ENCODE data around the gene CIDEA. TPM values are rescaled to one million over a fixed set of nuclear protein-coding genes. Genes with fewer than 3 reads are reported as not detected.

The CIDEA gene
- total and polyA plus RNA-seq, 9 of the 15 experiments (the other 6 are each of a cell fraction or from before 2014, with no cell fraction given) = not detected

DNA sequence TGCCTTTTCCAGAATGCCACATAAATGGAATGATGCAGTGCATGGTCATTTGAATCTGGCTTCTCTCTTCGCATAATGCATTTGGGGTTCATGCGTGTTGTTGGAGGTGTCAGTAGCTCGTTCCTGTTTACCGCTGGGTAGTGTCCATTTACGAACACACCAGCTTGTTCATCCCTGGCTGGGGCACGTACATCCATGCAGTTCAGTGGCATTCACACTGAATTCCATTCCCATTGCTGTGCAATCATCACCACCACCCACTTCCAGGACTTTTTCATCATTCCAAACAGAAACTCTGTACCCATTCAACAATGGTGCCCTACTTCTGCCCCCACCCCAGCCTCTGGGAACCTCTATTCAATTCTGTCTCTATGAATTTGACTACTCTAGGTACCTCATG lies 14.7 kb upstream of the CIDEA start (continued):
- TF ChIP-seq, protein P1, sequence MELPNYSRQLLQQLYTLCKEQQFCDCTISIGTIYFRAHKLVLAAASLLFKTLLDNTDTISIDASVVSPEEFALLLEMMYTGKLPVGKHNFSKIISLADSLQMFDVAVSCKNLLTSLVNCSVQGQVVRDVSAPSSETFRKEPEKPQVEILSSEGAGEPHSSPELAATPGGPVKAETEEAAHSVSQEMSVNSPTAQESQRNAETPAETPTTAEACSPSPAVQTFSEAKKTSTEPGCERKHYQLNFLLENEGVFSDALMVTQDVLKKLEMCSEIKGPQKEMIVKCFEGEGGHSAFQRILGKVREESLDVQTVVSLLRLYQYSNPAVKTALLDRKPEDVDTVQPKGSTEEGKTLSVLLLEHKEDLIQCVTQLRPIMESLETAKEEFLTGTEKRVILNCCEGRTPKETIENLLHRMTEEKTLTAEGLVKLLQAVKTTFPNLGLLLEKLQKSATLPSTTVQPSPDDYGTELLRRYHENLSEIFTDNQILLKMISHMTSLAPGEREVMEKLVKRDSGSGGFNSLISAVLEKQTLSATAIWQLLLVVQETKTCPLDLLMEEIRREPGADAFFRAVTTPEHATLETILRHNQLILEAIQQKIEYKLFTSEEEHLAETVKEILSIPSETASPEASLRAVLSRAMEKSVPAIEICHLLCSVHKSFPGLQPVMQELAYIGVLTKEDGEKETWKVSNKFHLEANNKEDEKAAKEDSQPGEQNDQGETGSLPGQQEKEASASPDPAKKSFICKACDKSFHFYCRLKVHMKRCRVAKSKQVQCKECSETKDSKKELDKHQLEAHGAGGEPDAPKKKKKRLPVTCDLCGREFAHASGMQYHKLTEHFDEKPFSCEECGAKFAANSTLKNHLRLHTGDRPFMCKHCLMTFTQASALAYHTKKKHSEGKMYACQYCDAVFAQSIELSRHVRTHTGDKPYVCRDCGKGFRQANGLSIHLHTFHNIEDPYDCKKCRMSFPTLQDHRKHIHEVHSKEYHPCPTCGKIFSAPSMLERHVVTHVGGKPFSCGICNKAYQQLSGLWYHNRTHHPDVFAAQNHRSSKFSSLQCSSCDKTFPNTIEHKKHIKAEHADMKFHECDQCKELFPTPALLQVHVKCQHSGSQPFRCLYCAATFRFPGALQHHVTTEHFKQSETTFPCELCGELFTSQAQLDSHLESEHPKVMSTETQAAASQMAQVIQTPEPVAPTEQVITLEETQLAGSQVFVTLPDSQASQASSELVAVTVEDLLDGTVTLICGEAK (IDR thresholded peaks at IDR 0.05) = no peak
- TF ChIP-seq, protein P1 (CRISPR knock-in tag; IDR thresholded peaks at IDR 0.05) = no peak
- TF ChIP-seq, protein P2, sequence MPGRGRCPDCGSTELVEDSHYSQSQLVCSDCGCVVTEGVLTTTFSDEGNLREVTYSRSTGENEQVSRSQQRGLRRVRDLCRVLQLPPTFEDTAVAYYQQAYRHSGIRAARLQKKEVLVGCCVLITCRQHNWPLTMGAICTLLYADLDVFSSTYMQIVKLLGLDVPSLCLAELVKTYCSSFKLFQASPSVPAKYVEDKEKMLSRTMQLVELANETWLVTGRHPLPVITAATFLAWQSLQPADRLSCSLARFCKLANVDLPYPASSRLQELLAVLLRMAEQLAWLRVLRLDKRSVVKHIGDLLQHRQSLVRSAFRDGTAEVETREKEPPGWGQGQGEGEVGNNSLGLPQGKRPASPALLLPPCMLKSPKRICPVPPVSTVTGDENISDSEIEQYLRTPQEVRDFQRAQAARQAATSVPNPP (IDR thresholded peaks at IDR 0.05; ENCODE audit: borderline replicate concordance, insufficient read depth, insufficient read length) = no peak
- TF ChIP-seq NONO (IDR thresholded peaks at IDR 0.05; ENCODE audit: low read depth in 2 of 2, low read length in 1 of 2) = no peak

Data from K562 (cell line).